K562 (cell line): ENCODE measurements around the gene EZH1. TPM values are rescaled to one million over a fixed set of nuclear protein-coding genes. Genes with fewer than 3 reads are reported as not detected.
A peak's percentile ranks its signal among the peaks of the same experiment; 100 is the strongest.

Source experiments
- ARID4B ChIP-seq: sonication (generic); formaldehyde crosslinking; IDR thresholded peaks from 2 replicates; pipeline ENCODE4 v1.8.0; 2022; ENCODE audit warnings: mild to moderate bottlenecking, missing genetic modification reagents
- CUX1 ChIP-seq: fragments of 200-800 bp; sonication (Bioruptor generic); IDR thresholded peaks from 2 replicates; pipeline ENCODE4 v1.6.1; 2016; ENCODE audit warnings: missing genetic modification characterization, missing compliant biosample characterization
- HDAC8 ChIP-seq: fragments of 450-650 bp; IDR thresholded peaks from 2 replicates; pipeline ENCODE4 v1.6.1; 2016; ENCODE audit warnings: mild to moderate bottlenecking, missing genetic modification characterization, moderate library complexity, missing compliant biosample characterization
- PKNOX1 ChIP-seq: fragments of 450-650 bp; IDR thresholded peaks from 2 replicates; pipeline ENCODE4 v1.6.1; 2016
- polyA plus RNA-seq, 8 experiments: library from polyadenylated mRNA; depleted of rRNA in 4 of 8; stranded (reverse) in 5 of 8; unstranded in 3 of 8; fragments of >200 nt; fragmentation: Nextera tagmentation in 2 of 8; fragmentation: Illumina TruSeq in 1 of 8; extraction: Ambion mirVana in 2 of 8; extraction: Trizol in 1 of 8; gene quantifications; 2 replicates each; pipeline versions ENCODE4 v1.2.1 to v1.2.3, GENCODE V29; 2011 to 2014; ENCODE audit warnings: inconsistent platforms in 1 of 8, missing spikeins in 1 of 8
- total RNA-seq, 7 experiments: library from RNA; depleted of rRNA in 6 of 7; stranded (reverse); fragments of >200 nt in 6 of 7; fragmentation: Illumina TruSeq in 2 of 7; extraction: Trizol in 2 of 7; gene quantifications; 2 replicates each; pipeline versions ENCODE4 v1.2.1 to v1.2.3, GENCODE V29; 2011 to 2021; ENCODE audit warnings: low replicate concordance in 1 of 7

Gene EZH1
- total and polyA plus RNA-seq, 9 of the 15 experiments (the other 6 are each of a cell fraction or from before 2014, with no cell fraction given) = 8.6 to 40.8 (median 22.9) TPM

- TF ChIP-seq ARID4B = no peak
- no peak for TF ChIP-seq HDAC8 (tag)
- TF ChIP-seq PKNOX1 = peak; percentile 2; the same call in 1 of the 2 replicates
- TF ChIP-seq CUX1 = 0 out of 2 replicates have a peak, but pooled peaks have one; percentile 61
These were observed 45.5 kb downstream of the EZH1 start (continued) for GRCh38 chr17:42699415-42699740.
